GM03348 (cell line): ENCODE data around the gene ULBP1.
A peak's percentile ranks its signal among the peaks of the same experiment; 100 is the strongest.
"Not testable (repeated sequence)": the region's sequence is repeated elsewhere in the genome, so short reads cannot be mapped to it uniquely, and the experiment has no call there.

Experiments
- DNase-seq: peaks from one replicate; pipeline ENCODE4 v3.0.0; 2012; ENCODE audit warnings: low spot score

The ULBP1 gene, protein sequence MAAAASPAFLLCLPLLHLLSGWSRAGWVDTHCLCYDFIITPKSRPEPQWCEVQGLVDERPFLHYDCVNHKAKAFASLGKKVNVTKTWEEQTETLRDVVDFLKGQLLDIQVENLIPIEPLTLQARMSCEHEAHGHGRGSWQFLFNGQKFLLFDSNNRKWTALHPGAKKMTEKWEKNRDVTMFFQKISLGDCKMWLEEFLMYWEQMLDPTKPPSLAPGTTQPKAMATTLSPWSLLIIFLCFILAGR

DNA sequence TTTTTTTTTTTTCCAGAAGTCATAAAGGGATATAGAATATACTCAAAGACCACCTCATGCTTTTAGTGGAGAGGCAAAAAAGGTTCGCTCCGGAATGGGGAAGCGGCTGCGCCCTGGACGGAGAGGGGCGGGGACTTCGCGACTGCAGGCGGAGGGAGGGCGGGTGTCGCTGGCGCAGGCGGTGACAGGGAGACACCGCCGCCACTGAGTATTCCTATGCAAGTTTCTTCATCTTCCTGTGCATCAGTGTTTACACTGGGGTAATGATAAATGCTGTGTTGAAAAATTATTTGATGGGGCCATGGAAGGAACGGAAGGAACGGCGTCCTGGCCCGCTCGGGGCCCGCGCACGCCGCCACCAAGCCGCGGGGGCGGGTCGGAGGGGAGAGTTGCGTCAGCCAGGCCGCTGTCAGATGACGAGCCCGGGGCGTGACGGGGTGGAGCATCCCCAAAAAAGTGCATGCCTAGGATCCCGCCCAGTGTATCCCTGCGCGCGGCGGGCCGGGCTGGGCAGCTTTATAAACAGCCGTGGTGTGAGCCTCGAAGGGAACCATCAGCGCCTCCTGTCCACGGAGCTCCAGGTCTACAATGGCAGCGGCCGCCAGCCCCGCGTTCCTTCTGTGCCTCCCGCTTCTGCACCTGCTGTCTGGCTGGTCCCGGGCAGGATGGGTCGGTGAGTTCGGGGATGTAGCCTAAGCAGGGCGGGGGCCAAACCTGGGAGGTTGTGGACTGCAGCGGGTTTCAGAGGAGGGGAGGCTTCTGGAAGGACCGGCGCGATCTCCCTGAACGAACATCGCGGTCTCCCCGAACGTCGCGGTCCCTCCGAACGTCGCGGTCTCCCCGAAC lies at the start of gene ULBP1:
ULBP1 (plus strand) TSS at position 482 of the 846 bp plus-strand sequence; CDS start at position 589, 107 bp downstream.
- peak; percentile 96 for DNase-seq

DNA sequence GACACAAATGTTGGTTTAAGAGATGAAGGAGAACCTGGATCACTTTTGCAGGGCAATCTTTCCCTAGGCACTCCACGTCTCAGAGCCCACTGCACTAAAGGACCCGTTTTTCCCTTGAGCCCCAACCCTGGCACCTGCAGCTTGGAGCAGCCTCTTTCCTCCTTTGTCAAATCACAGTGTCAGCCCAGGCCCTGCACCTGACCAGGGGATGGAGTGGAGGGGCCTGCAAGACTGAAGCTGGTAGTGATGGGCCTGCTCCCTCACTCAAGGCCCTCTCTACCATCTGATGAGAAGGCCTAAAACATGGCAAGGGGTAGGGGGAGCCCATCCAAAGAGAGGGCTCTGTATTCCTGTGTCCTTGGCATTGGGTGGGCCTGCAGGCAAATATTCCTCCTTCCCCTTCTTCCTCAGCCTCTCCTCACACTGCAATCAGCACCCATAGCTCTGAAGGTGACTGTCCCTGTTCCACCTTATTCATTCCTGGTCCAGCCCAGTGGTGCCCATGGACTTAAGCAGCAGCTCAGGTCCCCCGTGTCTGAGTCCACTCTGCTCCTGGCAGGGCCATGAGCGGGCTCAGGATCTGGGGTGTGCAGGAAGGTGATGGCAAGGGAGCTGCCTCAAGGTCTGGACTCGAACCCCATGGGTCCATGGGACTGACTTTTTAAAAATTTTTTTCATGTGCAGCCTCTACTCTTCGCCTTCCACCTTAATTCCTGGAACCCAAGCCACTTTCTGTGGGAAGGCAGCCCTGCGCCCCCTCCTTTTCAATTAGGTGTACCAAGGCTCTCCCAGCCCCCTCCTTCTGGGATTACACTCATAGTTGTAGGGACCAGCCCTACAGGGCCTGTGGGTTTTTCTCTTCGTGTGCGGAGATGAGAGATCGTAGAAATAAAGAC lies 47.5 kb upstream of the ULBP1 start:
- DNase-seq, result no peak

GRCh38 chr6:149917679-149918078 lies 46.1 kb upstream of the ULBP1 start:
- DNase-seq, result no peak

- DNase-seq, result no peak
Measured at GRCh38 chr6:149918151-149918905, 45.4 kb upstream of the ULBP1 start.

- not testable (repeated sequence) for DNase-seq
Measured at GRCh38 chr6:149919126-149919833, 44.5 kb upstream of the ULBP1 start.

DNA sequence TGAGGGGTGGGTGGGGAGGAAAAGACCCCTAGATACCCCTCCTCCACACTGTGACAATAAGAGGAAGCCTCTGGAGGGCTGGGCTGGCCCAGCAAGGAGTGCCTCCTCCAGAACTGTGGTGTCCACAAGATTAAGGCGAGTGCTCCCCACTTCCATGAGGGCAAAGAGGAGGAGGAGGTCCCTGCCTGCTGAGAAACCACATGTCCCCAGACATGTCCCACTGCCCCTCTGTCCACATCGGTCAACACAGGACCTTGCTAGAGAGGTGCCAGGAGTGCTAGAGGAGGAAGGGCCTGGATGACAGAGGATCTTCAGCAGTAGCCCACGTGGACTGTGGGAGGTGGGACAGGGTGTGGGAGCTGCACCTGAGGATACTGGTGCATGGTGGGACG lies 43.9 kb upstream of the ULBP1 start:
- no peak for DNase-seq

GRCh38 chr6:149921361-149921760 lies 42.4 kb upstream of the ULBP1 start:
- no peak for DNase-seq

DNA sequence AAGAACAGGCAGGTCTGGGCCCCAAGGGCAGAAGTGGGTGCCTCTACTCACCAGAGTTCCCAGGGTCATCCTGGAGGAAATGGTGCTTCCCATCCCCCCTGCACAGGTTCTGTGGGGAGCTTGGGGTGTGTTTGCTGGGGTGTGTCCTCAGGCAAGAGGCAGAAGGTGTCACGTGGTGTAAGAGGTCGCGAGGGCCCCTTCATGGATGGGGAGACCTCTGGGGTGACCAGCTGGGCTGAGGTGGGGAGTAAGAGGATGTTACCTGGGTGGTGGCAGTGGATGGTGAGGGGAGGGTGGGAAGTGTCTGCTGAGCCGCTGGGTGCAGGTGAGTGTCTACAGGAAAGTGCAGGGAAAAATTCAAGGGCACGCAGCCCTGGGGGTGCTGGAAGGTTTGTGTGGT lies 41.7 kb upstream of the ULBP1 start:
- DNase-seq, result not testable (repeated sequence)

DNA sequence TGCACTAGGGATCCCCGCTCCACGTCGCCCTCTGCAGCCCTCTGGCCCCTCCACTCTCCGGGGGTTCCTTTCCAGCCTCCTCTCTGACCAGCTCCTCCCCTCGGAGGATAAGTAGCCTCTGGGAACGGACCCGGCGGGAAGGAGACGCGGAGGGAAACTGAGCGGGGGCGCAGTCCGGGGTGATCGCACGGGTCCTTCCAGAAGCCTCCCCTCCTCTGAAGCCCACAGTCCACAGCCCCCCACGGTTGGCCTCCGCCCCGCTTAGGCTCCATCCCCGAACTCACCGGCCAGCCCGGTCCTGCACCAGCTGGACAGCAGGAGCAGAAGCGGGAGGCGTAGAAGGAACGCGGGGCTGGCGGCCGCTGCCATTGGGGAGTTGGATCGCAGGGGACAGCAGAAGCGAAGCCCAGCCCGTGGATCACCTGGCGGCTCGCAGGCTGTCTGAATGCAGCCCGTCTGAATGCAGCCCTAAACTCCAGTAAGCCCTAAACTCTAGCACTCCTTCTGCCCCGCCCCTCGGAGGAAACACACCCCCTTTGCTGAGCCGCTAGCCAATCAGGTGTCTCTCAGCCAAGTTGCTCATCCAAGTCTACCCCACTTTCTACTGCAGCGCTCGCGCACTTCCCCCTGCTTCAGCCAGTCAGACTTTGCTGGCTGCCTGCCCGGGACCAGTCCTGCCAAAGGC lies 41.0 kb upstream of the ULBP1 start, which contains the start of gene RAET1G:
RAET1G (minus strand) TSS at position 480 of the 685 bp plus-strand sequence; CDS start at position 369, 111 bp downstream.
- peak; percentile 97 for DNase-seq

GRCh38 chr6:149923327-149923986 lies 40.3 kb upstream of the ULBP1 start:
- no peak for DNase-seq

- no peak for DNase-seq
Measured at GRCh38 chr6:149924206-149924932, 39.4 kb upstream of the ULBP1 start.

DNA sequence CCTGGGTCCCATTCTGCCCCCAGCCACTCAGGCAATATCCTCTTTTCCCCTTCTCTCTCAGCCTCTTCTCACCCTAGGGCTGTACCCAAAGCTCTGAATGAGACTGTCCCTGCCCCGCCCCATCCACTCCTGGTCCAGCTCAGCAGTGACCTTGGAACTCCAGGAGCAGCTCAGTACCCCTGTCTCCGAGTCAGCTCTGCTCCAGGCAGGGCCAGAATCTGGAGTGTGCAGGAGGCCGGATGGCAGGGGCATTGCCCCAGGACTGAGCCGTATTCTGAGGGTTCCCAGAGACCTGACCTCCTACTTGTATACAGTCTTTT lies 38.9 kb upstream of the ULBP1 start:
- DNase-seq, result no peak

DNA sequence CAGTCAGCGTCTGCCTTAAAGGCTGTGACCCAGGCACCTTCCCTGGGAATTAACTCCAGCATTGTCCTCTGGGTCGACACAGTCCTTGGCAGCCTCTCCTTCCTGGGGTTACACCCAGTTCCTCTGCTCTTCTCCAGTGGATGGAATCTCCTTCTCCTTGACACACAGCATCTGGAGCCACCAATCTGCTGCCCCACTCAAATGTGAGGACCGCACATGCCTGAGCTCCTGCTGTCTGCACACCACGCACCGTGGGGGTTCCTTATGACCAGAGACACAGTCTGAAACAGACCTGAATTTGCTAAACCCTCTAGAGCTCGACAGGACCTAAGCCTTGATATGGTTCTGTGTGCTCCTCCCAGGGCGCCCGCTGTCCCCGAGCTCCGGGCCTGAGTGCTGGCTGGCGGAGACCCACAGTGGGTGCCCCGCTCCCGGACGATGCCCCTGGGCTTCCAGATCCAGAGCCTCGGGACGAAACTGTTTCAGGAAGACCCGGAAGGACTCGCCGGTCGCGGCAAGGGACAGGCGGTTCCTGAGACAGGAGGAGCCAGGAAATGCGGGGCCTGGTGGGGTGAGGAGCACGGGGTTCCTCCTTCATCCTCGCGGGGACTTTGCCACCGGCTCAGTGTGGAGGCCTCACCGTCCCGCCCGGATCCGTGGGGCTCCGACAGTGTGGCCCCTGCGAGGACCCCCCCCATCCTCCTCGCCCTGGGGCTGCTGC lies 38.3 kb upstream of the ULBP1 start:
- peak; percentile 45 for DNase-seq

- peak; percentile 84 for DNase-seq
Measured at GRCh38 chr6:149925974-149926777, 37.6 kb upstream of the ULBP1 start.

DNA sequence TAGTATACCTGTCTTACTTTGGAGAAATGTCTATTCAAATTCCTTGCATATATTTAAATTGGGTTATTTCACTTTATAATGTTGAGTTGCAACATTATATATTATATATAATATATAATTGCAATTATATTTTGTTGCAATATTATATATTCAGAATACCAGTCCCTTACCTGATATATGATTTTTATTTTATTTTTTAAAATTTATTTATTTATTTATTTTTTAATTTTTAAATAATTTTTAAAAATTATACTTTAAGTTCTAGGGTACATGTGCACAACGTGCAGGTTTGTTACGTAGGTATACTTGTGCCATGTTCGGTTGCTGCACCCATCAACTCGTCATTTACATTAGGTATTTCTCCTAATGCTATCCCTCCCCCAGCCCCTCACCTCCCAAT lies 36.7 kb upstream of the ULBP1 start:
- DNase-seq, result not testable (repeated sequence)

DNA sequence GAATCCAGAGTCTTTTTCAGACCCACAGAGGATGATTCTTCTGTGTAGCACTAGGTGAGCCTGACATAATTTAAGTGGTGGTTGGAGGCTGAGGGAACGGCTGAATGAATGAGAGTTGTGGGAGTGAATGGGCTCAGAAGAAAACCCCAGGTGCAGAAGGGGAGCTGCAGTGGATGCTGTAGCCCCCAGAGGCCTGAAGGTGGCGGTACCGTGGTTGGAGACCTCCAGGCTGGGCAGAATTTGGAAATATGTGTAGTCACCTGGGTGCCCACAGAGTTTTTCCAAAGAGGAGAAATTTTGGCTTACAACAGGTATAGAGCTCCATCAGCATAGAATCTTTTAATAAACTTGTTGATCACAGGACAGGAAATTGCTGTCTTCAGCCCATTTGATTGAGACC lies 34.3 kb upstream of the ULBP1 start:
- DNase-seq, result no peak

DNA sequence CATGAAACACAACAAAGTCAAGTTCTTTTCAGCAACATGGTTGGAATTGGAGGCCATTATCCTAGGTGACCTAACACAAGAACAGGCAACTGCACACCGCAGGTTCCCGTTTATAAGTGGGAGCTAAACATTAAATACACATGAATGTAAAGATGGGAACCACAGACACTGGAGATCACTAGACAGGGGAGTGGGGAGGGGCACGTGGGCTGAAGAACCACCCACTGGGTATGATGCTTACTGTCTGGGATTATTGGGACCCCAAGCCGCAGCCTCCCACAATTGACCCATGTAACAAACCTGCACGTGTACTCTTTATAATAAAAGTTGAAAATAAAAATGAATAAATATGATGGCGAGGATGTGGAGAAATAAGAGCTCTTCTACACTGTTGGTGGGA lies 32.2 kb upstream of the ULBP1 start:
- DNase-seq, result no peak

DNA sequence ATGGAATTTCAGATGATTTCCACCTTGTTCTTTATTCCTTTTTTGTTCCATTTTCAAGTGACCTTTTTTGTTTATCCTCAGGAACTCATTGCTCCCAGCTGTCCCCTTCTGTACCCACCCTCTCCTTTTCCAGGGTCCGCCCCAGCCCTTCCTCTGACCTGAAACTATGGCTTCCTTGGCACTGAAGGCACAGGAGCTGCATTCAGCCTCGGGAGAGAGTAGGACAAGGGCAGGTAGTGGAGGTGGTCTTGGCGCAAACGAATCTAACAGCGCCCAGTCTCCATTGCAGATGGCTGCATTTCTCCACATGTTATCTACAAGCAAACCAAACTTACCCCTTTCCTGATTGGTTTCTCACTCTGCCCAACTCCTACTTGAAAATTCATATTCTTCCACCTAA lies 30.7 kb upstream of the ULBP1 start:
- no peak for DNase-seq
